GM18858 (cell line): ENCODE measurements around the gene VAV3.
A peak's percentile ranks its signal among the peaks of the same experiment; 100 is the strongest.

Source experiments
- ATAC-seq: cut with Tn5 transposase; IDR thresholded peaks from one replicate; pipeline ENCODE4 v1.9.1; 2021; ENCODE audit not compliant: unreplicated experiment

Gene VAV3

GRCh38 chr1:107547363-107548155, 417.4 kb downstream of the VAV3 start:
- no peak for ATAC-seq

GRCh38 chr1:107546576-107546975, 418.4 kb downstream of the VAV3 start:
- no peak for ATAC-seq

- no peak for ATAC-seq
These were observed 419.1 kb downstream of the VAV3 start for GRCh38 chr1:107545879-107546278.

GRCh38 chr1:107545056-107545577, 419.9 kb downstream of the VAV3 start:
- ATAC-seq: no peak

GRCh38 chr1:107544285-107544684, 420.7 kb downstream of the VAV3 start:
- ATAC-seq: no peak

- ATAC-seq: no peak
These were observed 423.6 kb downstream of the VAV3 start for GRCh38 chr1:107541412-107541811.

GRCh38 chr1:107538502-107538901, 426.5 kb downstream of the VAV3 start:
- ATAC-seq: no peak

- ATAC-seq: no peak
These were observed 428.7 kb downstream of the VAV3 start for GRCh38 chr1:107536266-107536665.

GRCh38 chr1:107535091-107535490, 429.9 kb downstream of the VAV3 start:
- ATAC-seq: peak; percentile 46

GRCh38 chr1:107534632-107535031, 430.3 kb downstream of the VAV3 start:
- no peak for ATAC-seq

GRCh38 chr1:107533436-107533835, 431.5 kb downstream of the VAV3 start:
- ATAC-seq: no peak

GRCh38 chr1:107532318-107532717, 432.7 kb downstream of the VAV3 start:
- no peak for ATAC-seq

- no peak for ATAC-seq
These were observed 433.7 kb downstream of the VAV3 start for GRCh38 chr1:107531065-107531908.

GRCh38 chr1:107530543-107530942, 434.4 kb downstream of the VAV3 start:
- no peak for ATAC-seq

- peak; percentile 98 for ATAC-seq
These were observed 435.4 kb downstream of the VAV3 start for GRCh38 chr1:107529511-107530149.

GRCh38 chr1:107526524-107527198, 438.3 kb downstream of the VAV3 start:
- no peak for ATAC-seq

GRCh38 chr1:107525961-107526360, 439.0 kb downstream of the VAV3 start:
- no peak for ATAC-seq

- ATAC-seq: no peak
These were observed 439.8 kb downstream of the VAV3 start for GRCh38 chr1:107525145-107525544.

GRCh38 chr1:107524301-107524700, 440.7 kb downstream of the VAV3 start:
- no peak for ATAC-seq

- ATAC-seq: no peak
These were observed 441.2 kb downstream of the VAV3 start for GRCh38 chr1:107523736-107524135.

- no peak for ATAC-seq
These were observed 441.9 kb downstream of the VAV3 start for GRCh38 chr1:107523061-107523460.
